A549 (cell line): ENCODE measurements around the gene TTPAL. TPM values are rescaled to one million over a fixed set of nuclear protein-coding genes. Genes with fewer than 3 reads are reported as not detected.
A peak's percentile ranks its signal among the peaks of the same experiment; 100 is the strongest.

Experiments
- ATAC-seq, 2 experiments: fragments of 200-7000 bp in 1 of 2; fragments of >200 bp in 1 of 2; cut with Nextera tagmentation in 1 of 2; cut with Tn5 transposase in 1 of 2; 3 replicates each; pipeline versions ENCODE4 v1.8.0 to v1.9.1; 2018 to 2020; ENCODE audit warnings: mild to moderate bottlenecking in 1 of 2, moderate library complexity in 1 of 2
- CTCF ChIA-PET: fragments of 300-600 bp; sonication (Branson Sonifier 250); formaldehyde crosslinking; extraction: SDS; loops from one replicate; lab custom pipeline; 2021; ENCODE audit warnings: antibody characterized with exemption, inconsistent platforms; lab: Yijun Ruan, JAX
- POLR2A ChIA-PET: fragments of 350-600 bp; formaldehyde crosslinking; extraction: SDS; loops from one replicate; lab custom pipeline; 2021; ENCODE audit warnings: antibody characterized with exemption, inconsistent platforms; lab: Yijun Ruan, JAX
- DNase-seq, 2 experiments: peaks; one replicate each; pipeline versions ENCODE4 v3.0.0 to v3.0.0-alpha.2; 2011 to 2016; ENCODE audit warnings: low read depth in 1 of 2, low spot score in 1 of 2
- FAIRE-seq: peaks from 2 replicates; lab custom pipeline; 2011; peaks lifted over from hg19 to GRCh38; lab: Jason Lieb, UNC
- H3K27ac ChIP-seq, 2 experiments: fragments of >200 bp; sonication (Bioruptor Twin); formaldehyde crosslinking; 3 replicates each; pipeline ENCODE4 v1.5.1; 2016 to 2017
- H3K4me1 ChIP-seq: fragments of >200 bp; sonication (Bioruptor Twin); formaldehyde crosslinking; 3 replicates; pipeline ENCODE4 v1.6.1; 2016
- H3K4me2 ChIP-seq: fragments of >200 bp; sonication (Bioruptor Twin); formaldehyde crosslinking; 3 replicates; pipeline ENCODE4 v1.6.1; 2016
- H3K4me3 ChIP-seq: fragments of >200 bp; sonication (Bioruptor Twin); formaldehyde crosslinking; 3 replicates; pipeline ENCODE4 v1.5.1; 2016
- H3K9me3 ChIP-seq: fragments of >200 bp; sonication (Bioruptor Twin); formaldehyde crosslinking; 3 replicates; pipeline ENCODE4 v1.6.1; 2016
- CBX2 ChIP-seq: fragments of 200-600 bp; sonication (generic); IDR thresholded peaks from 2 replicates; pipeline ENCODE4 v1.6.1; 2016; ENCODE audit warnings: low read depth, mild to moderate bottlenecking, borderline replicate concordance
- CBX8 ChIP-seq: fragments of 200-600 bp; sonication (generic); IDR thresholded peaks from 2 replicates; pipeline ENCODE4 v1.6.1; 2016
- CHD2 ChIP-seq: fragments of 150-350 bp; IDR thresholded peaks from 2 replicates; pipeline ENCODE4 v1.6.1; 2014; ENCODE audit warnings: low read length; ENCODE audit not compliant: partially characterized antibody
- CTCF ChIP-seq: fragments of >200 bp; sonication (Bioruptor Twin); formaldehyde crosslinking; IDR thresholded peaks from 3 replicates; pipeline ENCODE4 v1.5.1; 2016
- EHF ChIP-seq: fragments of 250-450 bp; sonication (Bioruptor Pico); IDR thresholded peaks from 2 replicates; pipeline ENCODE4 v1.5.0; 2020; ENCODE audit warnings: mild to moderate bottlenecking
- EHMT2 ChIP-seq: fragments of 200-600 bp; sonication (generic); IDR thresholded peaks from 2 replicates; pipeline ENCODE4 v1.6.1; 2016; ENCODE audit warnings: antibody characterized with exemption, low read depth, mild to moderate bottlenecking, moderate library complexity
- ELK1 ChIP-seq: fragments of 150-350 bp; IDR thresholded peaks from 2 replicates; pipeline ENCODE4 v1.6.1; 2014; ENCODE audit warnings: low read depth, mild to moderate bottlenecking, low read length
- EP300 ChIP-seq, 2 experiments: fragments of >200 bp; sonication (Bioruptor Twin); formaldehyde crosslinking; IDR thresholded peaks; 2 replicates in 1 of 2; 3 replicates in 1 of 2; pipeline ENCODE4 v1.6.1; 2016 to 2017
- GATA3 ChIP-seq: IDR thresholded peaks from 2 replicates; pipeline ENCODE4 v1.6.1; 2012; ENCODE audit warnings: borderline replicate concordance
- HES2 ChIP-seq: fragments of >200 bp; sonication (Bioruptor Twin); formaldehyde crosslinking; IDR thresholded peaks from 2 replicates; pipeline ENCODE4 v1.6.1; 2016
- JUN ChIP-seq, 2 experiments: fragments of >200 bp; sonication (Bioruptor Twin); formaldehyde crosslinking; IDR thresholded peaks; 2 replicates in 1 of 2; 3 replicates in 1 of 2; pipeline ENCODE4 v1.6.1; 2016 to 2017
- JUNB ChIP-seq: fragments of >200 bp; sonication (Bioruptor Twin); formaldehyde crosslinking; IDR thresholded peaks from 2 replicates; pipeline ENCODE4 v1.6.1; 2016
- KDM1A ChIP-seq: fragments of 200-600 bp; sonication (generic); IDR thresholded peaks from 2 replicates; pipeline ENCODE4 v1.6.1; 2016; ENCODE audit warnings: low read depth, mild to moderate bottlenecking
- KDM5A ChIP-seq: fragments of 200-600 bp; sonication (generic); IDR thresholded peaks from 2 replicates; pipeline ENCODE4 v1.6.1; 2016; ENCODE audit warnings: antibody characterized with exemption, mild to moderate bottlenecking
- MAFK ChIP-seq: fragments of 450-650 bp; IDR thresholded peaks from 2 replicates; pipeline ENCODE4 v1.6.1; 2014; ENCODE audit not compliant: partially characterized antibody
- MAX ChIP-seq: IDR thresholded peaks from 2 replicates; pipeline ENCODE4 v1.6.1; 2012
- MAZ ChIP-seq: fragments of 150-350 bp; IDR thresholded peaks from 2 replicates; pipeline ENCODE4 v1.6.1; 2014; ENCODE audit warnings: antibody characterized with exemption, low read depth, low read length, borderline replicate concordance
- NPAS2 ChIP-seq: fragments of 250-450 bp; sonication (Bioruptor Pico); IDR thresholded peaks from 2 replicates; pipeline ENCODE4 v1.8.0; 2022; ENCODE audit warnings: mild to moderate bottlenecking, moderate library complexity, borderline replicate concordance
- PHF8 ChIP-seq: fragments of 200-600 bp; sonication (generic); IDR thresholded peaks from 2 replicates; pipeline ENCODE4 v1.6.1; 2016; ENCODE audit warnings: low read depth, mild to moderate bottlenecking, antibody characterized with exemption, moderate library complexity, borderline replicate concordance
- RARB ChIP-seq: fragments of 250-450 bp; sonication (Bioruptor Pico); IDR thresholded peaks from 2 replicates; pipeline ENCODE4 v1.8.0; 2021; ENCODE audit warnings: mild to moderate bottlenecking, moderate library complexity
- RCOR1 ChIP-seq: fragments of 150-350 bp; IDR thresholded peaks from 2 replicates; pipeline ENCODE4 v1.6.1; 2014; ENCODE audit warnings: antibody characterized with exemption, low read length, low read depth
- RFX5 ChIP-seq: fragments of 450-650 bp; IDR thresholded peaks from 2 replicates; pipeline ENCODE4 v1.7.1; 2014; ENCODE audit warnings: antibody characterized with exemption, mild to moderate bottlenecking, moderate library complexity
- SMC3 ChIP-seq: fragments of >200 bp; sonication (Bioruptor Twin); formaldehyde crosslinking; IDR thresholded peaks from 3 replicates; pipeline ENCODE4 v1.6.1; 2018; ENCODE audit warnings: inconsistent platforms
- SREBF2 ChIP-seq: fragments of 450-650 bp; IDR thresholded peaks from 2 replicates; pipeline ENCODE4 v1.6.1; 2014; ENCODE audit warnings: mild to moderate bottlenecking, moderate library complexity
- TFCP2L1 ChIP-seq: fragments of 250-450 bp; sonication (Bioruptor Pico); IDR thresholded peaks from 2 replicates; pipeline ENCODE4 v1.5.0; 2021; ENCODE audit warnings: mild to moderate bottlenecking
- TP53 ChIP-seq: fragments of 250-450 bp; sonication (Bioruptor Pico); IDR thresholded peaks from 2 replicates; pipeline ENCODE4 v1.5.0; 2021; ENCODE audit warnings: mild to moderate bottlenecking, moderate library complexity
- USF2 ChIP-seq: fragments of 450-650 bp; IDR thresholded peaks from 2 replicates; pipeline ENCODE4 v1.6.1; 2014; ENCODE audit warnings: antibody characterized with exemption
- ZC3H11A ChIP-seq: fragments of 450-650 bp; IDR thresholded peaks from 2 replicates; pipeline ENCODE4 v1.6.1; 2014; ENCODE audit warnings: antibody characterized with exemption, mild to moderate bottlenecking
- WGBS: methylation state at CpG from one replicate; pipeline ENCODE4 v1.1.6; 2017; ENCODE audit errors: missing lambda C conversion rate; 5-methylcytosine and 5-hydroxymethylcytosine counted together
- polyA plus RNA-seq, 4 experiments: library from polyadenylated mRNA; depleted of rRNA in 3 of 4; stranded (reverse); fragments of >200 nt; fragmentation: RNase III in 1 of 4; extraction: RNeasy Plus Mini Kit Qiagen cat#74134 plus additional on column Dnase treatment in 1 of 4; gene quantifications; 2 replicates in 3 of 4; 3 replicates in 1 of 4; pipeline ENCODE4 v1.2.3, GENCODE V29; 2011 to 2017

TTPAL gene
- polyA plus RNA-seq, 2 of the 4 experiments (the other 2 are of a cell fraction): 9.1 to 9.2 TPM

GRCh38 chr20:44461142-44461802 is 14.4 kb upstream of the TTPAL start:
- CTCF ChIA-PET: interaction anchor here (0.6 to 23.5 kb wide), 40 partner anchors 9 to 493 kb away, joined by 3 to 440 read pairs (median 4); partner anchors contain the start of gene GDAP1L1
- DNase-seq (no peak), FAIRE-seq (no peak), ATAC-seq (peak; percentile 31 to 69; a peak in 4 of 6 replicates)
- TF ChIP-seq ZC3H11A (no peak), HES2 (no peak), RCOR1 (no peak), KDM5A (no peak), JUN (IDR thresholded peaks at IDR 0.05) (no peak), KDM1A (no peak)
- peaks cover 10% of the 10 kb centered on the region; the same call in 1 of the 3 replicates for H3K4me1 ChIP-seq
- no peaks in the 10 kb centered on the region for H3K9me3 ChIP-seq
- POLR2A ChIA-PET: no interaction called here
- H3K27ac ChIP-seq: peak overlapping the region; percentile 2 to 49; a peak in 2 of 6 replicates
- 55% methylated on average over 6 of the region's 6 CpGs for WGBS
- H3K4me2 ChIP-seq: no peak overlapping the region
- H3K4me3 ChIP-seq: no peak overlapping the region

- DNase-seq (no peak), FAIRE-seq (no peak)
- H3K4me3 ChIP-seq: no peak overlapping the region
- H3K27ac ChIP-seq: peak overlapping the region in 1 of 2 experiments; percentile 14; a peak in 2 of 6 replicates
- TF ChIP-seq JUN (IDR thresholded peaks at IDR 0.05) (no peak), CTCF (no peak), EP300 (IDR thresholded peaks at IDR 0.05) (no peak), CBX2 (no peak), MAZ (no peak), MAX (no peak), NPAS2 (CRISPR knock-in tag) (no peak), KDM5A (no peak), CBX8 (no peak), TP53 (CRISPR knock-in tag) (no peak), EHF (no peak), RARB (CRISPR knock-in tag) (no peak), CHD2 (no peak), TFCP2L1 (CRISPR knock-in tag) (no peak), PHF8 (no peak), ZC3H11A (no peak)
- TF ChIP-seq, all 56 proteins: peak for 0
- Histone ChIP-seq H3K9me3 (no peaks in the 10 kb centered on the region), H3K4me1 (peaks cover 10% of the 10 kb centered on the region; the same call in 1 of the 3 replicates), H3K4me2 (no peak overlapping the region)
- ChIA-PET POLR2A (no interaction called here), CTCF (interaction anchor here (0.6 to 23.5 kb wide), 40 partner anchors 9 to 494 kb away, joined by 3 to 440 read pairs (median 4); partner anchors contain the start of gene GDAP1L1)
- no peak for ATAC-seq
- WGBS: 56% methylated on average over 5 of the region's 5 CpGs
These were observed 13.9 kb upstream of the TTPAL start for GRCh38 chr20:44461803-44462174.

GRCh38 chr20:44463466-44463865 is 12.2 kb upstream of the TTPAL start:
- H3K4me1 ChIP-seq: peaks cover 13% of the 10 kb centered on the region; the same call in 1 of the 3 replicates
- no peaks in the 10 kb centered on the region for H3K9me3 ChIP-seq
- ChIA-PET POLR2A (no interaction called here), CTCF (interaction anchor here (0.7 to 23.5 kb wide), 6 partner anchors 8 to 244 kb away, joined by 3 to 440 read pairs (median 24); no protein-coding TSS in a partner anchor)
- no peak overlapping the region for H3K4me3 ChIP-seq
- DNase-seq (no peak), ATAC-seq (no peak), FAIRE-seq (no peak)
- TF ChIP-seq ELK1 (no peak), USF2 (no peak), RFX5 (no peak), MAZ (no peak), KDM5A (no peak), KDM1A (no peak), SMC3 (no peak), CTCF (no peak), MAFK (no peak), GATA3 (no peak), EHMT2 (no peak), NPAS2 (CRISPR knock-in tag) (no peak), SREBF2 (no peak), JUNB (no peak)
- H3K4me2 ChIP-seq: no peak overlapping the region
- WGBS: 51% methylated on average over 5 of the region's 5 CpGs
- no peak overlapping the region; a peak in 1 of 6 replicates for H3K27ac ChIP-seq
